Stimulated activated CD4-positive, alpha-beta T cell treated with anti-CD3 and anti-CD28 coated beads, TNF-alpha, amount 100 ng/mL, for 1 hour (primary cell): ENCODE data around the gene DNAJC19.

Experiments used
- DNase-seq, 3 donors: peaks; one replicate each; pipeline ENCODE4 v3.0.0-alpha.2; 2020; ENCODE audit warnings: low read depth in 3 of 3, low spot score in 1 of 3

The DNAJC19 gene

GRCh38 chr3:180961552-180961951 lies 28.0 kb downstream of the DNAJC19 start:
- DNase-seq: no peak

GRCh38 chr3:180961087-180961486 lies 28.4 kb downstream of the DNAJC19 start:
- no peak for DNase-seq

- no peak for DNase-seq
These were observed 29.8 kb downstream of the DNAJC19 start for GRCh38 chr3:180959691-180960090.

- no peak for DNase-seq
These were observed 41.7 kb downstream of the DNAJC19 start for GRCh38 chr3:180947761-180948390.

- DNase-seq: no peak
These were observed 48.7 kb downstream of the DNAJC19 start for GRCh38 chr3:180940826-180941225.

GRCh38 chr3:180934638-180935037 lies 54.9 kb downstream of the DNAJC19 start:
- DNase-seq: no peak
